PC-9 (cell line): ENCODE results near the gene SYPL2.

Experiments
- EZH2 ChIP-seq: fragments of 200-600 bp; sonication (generic); IDR thresholded peaks from 2 replicates; pipeline ENCODE4 v1.8.0; 2017; ENCODE audit warnings: antibody characterized with exemption, low read depth
- TF ChIP-seq, protein P1 (sequence below): fragments of 200-600 bp; sonication (generic); conservative IDR thresholded peaks from 2 replicates; pipeline ENCODE4 v1.6.1; 2017; ENCODE audit warnings: mixed run types, antibody characterized with exemption, mild to moderate bottlenecking, moderate library complexity

GRCh38 chr1:109433322-109433721 is 33.0 kb upstream of the SYPL2 start:
- TF ChIP-seq, protein P1, sequence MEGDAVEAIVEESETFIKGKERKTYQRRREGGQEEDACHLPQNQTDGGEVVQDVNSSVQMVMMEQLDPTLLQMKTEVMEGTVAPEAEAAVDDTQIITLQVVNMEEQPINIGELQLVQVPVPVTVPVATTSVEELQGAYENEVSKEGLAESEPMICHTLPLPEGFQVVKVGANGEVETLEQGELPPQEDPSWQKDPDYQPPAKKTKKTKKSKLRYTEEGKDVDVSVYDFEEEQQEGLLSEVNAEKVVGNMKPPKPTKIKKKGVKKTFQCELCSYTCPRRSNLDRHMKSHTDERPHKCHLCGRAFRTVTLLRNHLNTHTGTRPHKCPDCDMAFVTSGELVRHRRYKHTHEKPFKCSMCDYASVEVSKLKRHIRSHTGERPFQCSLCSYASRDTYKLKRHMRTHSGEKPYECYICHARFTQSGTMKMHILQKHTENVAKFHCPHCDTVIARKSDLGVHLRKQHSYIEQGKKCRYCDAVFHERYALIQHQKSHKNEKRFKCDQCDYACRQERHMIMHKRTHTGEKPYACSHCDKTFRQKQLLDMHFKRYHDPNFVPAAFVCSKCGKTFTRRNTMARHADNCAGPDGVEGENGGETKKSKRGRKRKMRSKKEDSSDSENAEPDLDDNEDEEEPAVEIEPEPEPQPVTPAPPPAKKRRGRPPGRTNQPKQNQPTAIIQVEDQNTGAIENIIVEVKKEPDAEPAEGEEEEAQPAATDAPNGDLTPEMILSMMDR = no peak
- no peak for TF ChIP-seq EZH2
